GM12878 (cell line): Measurements from ENCODE around the gene BMF. TPM values are rescaled to one million over a fixed set of nuclear protein-coding genes. Genes with fewer than 3 reads are reported as not detected.

Experiments
- ATAC-seq: fragments of 200-7000 bp; cut with Tn5 transposase; 3 replicates; pipeline ENCODE4 v1.9.1; 2020; ENCODE audit warnings: mild to moderate bottlenecking, moderate library complexity
- BruUV-seq: library from RNA; stranded (reverse); fragments of 400-500 nt; replicated peaks from 2 replicates; lab custom pipeline; 2021; lab: Mats Ljungman, UMichigan
- CTCF ChIA-PET: fragments of 300-600 bp; sonication (Branson Sonifier 250); formaldehyde crosslinking; extraction: SDS; loops from one replicate; lab custom pipeline; 2021; ENCODE audit warnings: inconsistent platforms; lab: Yijun Ruan, JAX
- POLR2A ChIA-PET: fragments of 350-600 bp; formaldehyde crosslinking; extraction: SDS; loops from one replicate; lab custom pipeline; 2021; ENCODE audit warnings: inconsistent platforms; lab: Charles Lee
- RAD21 ChIA-PET: fragments of 300-600 bp; sonication (Branson Sonifier 250); formaldehyde crosslinking; loops from one replicate; lab custom pipeline; 2023; ENCODE audit warnings: antibody characterized with exemption; ENCODE audit not compliant: unreplicated experiment; lab: Charles Lee
- SMC1A ChIA-PET: fragments of 300-600 bp; sonication (Branson Sonifier 250); formaldehyde crosslinking; loops from one replicate; lab custom pipeline; 2023; ENCODE audit not compliant: unreplicated experiment, uncharacterized antibody; lab: Charles Lee
- DNase-seq: peaks from one replicate; pipeline ENCODE4 v3.0.0-alpha.2; 2011; ENCODE audit warnings: low read depth, low spot score
- FAIRE-seq: peaks from 3 replicates; lab custom pipeline; 2011; peaks lifted over from hg19 to GRCh38; lab: Jason Lieb, UNC
- H2AFZ ChIP-seq: 2 replicates; pipeline ENCODE4 v1.6.0; 2011; ENCODE audit warnings: low read depth, low read length, control low read depth; ENCODE audit not compliant: control insufficient read depth
- H3K27ac ChIP-seq: 2 replicates; pipeline ENCODE4 v1.5.1; 2011; ENCODE audit warnings: control low read depth; ENCODE audit not compliant: control insufficient read depth, insufficient read depth
- H3K27me3 ChIP-seq, 2 experiments: replicated peaks in 1 of 2; 2 replicates each; pipeline versions ENCODE4 v1.6.0 to v1.6.1; 2011; ENCODE audit warnings: low read length in 1 of 2; ENCODE audit not compliant: control insufficient read depth in 2 of 2, insufficient read depth in 2 of 2
- H3K36me3 ChIP-seq, 2 experiments: 2 replicates each; pipeline ENCODE4 v1.5.1; 2011; ENCODE audit warnings: low read length in 1 of 2; ENCODE audit not compliant: control insufficient read depth in 2 of 2, insufficient read depth in 2 of 2
- H3K4me1 ChIP-seq: 2 replicates; pipeline ENCODE4 v1.6.1; 2011; ENCODE audit warnings: mild to moderate bottlenecking, low read length, moderate library complexity, mixed read lengths; ENCODE audit not compliant: control insufficient read depth, insufficient read depth
- H3K4me2 ChIP-seq: 2 replicates; pipeline ENCODE4 v1.6.0; 2011; ENCODE audit warnings: control low read depth; ENCODE audit not compliant: control insufficient read depth, insufficient read depth
- H3K4me3 ChIP-seq: fragments of 200-600 bp; sonication (generic); 2 replicates; pipeline ENCODE4 v1.5.1; 2016
- H3K79me2 ChIP-seq: 2 replicates; pipeline ENCODE4 v1.6.0; 2011; ENCODE audit warnings: low read length; ENCODE audit not compliant: control insufficient read depth, insufficient read depth
- H3K9ac ChIP-seq: 2 replicates; pipeline ENCODE4 v1.8.0; 2011; ENCODE audit warnings: low read length, control low read depth, mixed read lengths; ENCODE audit not compliant: control insufficient read depth, insufficient read depth
- H3K9me3 ChIP-seq: replicated peaks from 3 replicates; pipeline ENCODE4 v1.5.1; 2011; ENCODE audit warnings: mild to moderate bottlenecking, low read length; ENCODE audit not compliant: control insufficient read depth, insufficient read depth
- H4K20me1 ChIP-seq: 2 replicates; pipeline ENCODE4 v1.6.0; 2011; ENCODE audit not compliant: control insufficient read depth, insufficient read depth
- CBFB ChIP-seq: IDR thresholded peaks from 2 replicates; pipeline ENCODE4 v1.6.1; 2016; ENCODE audit warnings: antibody characterized with exemption, low read depth
- MEF2B ChIP-seq: fragments of 450-650 bp; IDR thresholded peaks from 2 replicates; pipeline ENCODE4 v1.6.1; 2018; ENCODE audit warnings: mild to moderate bottlenecking, moderate library complexity; ENCODE audit not compliant: partially characterized antibody, poor library complexity, severe bottlenecking
- MTA2 ChIP-seq: fragments of 450-650 bp; IDR thresholded peaks from 2 replicates; pipeline ENCODE4 v1.6.1; 2016; ENCODE audit warnings: low read depth, mild to moderate bottlenecking, moderate library complexity
- MTA3 ChIP-seq: IDR thresholded peaks from 2 replicates; pipeline ENCODE4 v1.6.1; 2012; ENCODE audit warnings: low read length, inconsistent platforms, borderline replicate concordance
- SIX5 ChIP-seq: IDR thresholded peaks from 2 replicates; pipeline ENCODE4 v1.6.1; 2011; ENCODE audit warnings: mild to moderate bottlenecking, low read depth, low read length, moderate library complexity; ENCODE audit not compliant: severe bottlenecking
- YY1 ChIP-seq: IDR thresholded peaks from 2 replicates; pipeline ENCODE4 v1.6.1; 2011; ENCODE audit warnings: low read depth, mild to moderate bottlenecking, low read length
- WGBS: methylation state at CpG from one replicate; pipeline ENCODE4 v1.1.6; 2016; ENCODE audit warnings: low lambda C conversion rate; ENCODE audit not compliant: insufficient replicate concordance, insufficient coverage; ENCODE audit errors: missing lambda C conversion rate; 5-methylcytosine and 5-hydroxymethylcytosine counted together
- in situ Hi-C: fragments of 300-500 bp; cut with MboI; formaldehyde crosslinking; loops from 9 replicates; pipeline ENCODE4 v1.14.3; 2018; ENCODE audit warnings: mixed read lengths
- intact Hi-C: fragments of 100-400 bp; cut with micrococcal nuclease; formaldehyde crosslinking; loops from one replicate; pipeline ENCODE4 v1.14.2; 2022; ENCODE audit not compliant: unreplicated experiment
- polyA plus RNA-seq, 11 experiments: library from polyadenylated mRNA; depleted of rRNA in 4 of 11; unstranded in 6 of 11; stranded (reverse) in 5 of 11; fragments of >200 nt; fragmentation: Nextera tagmentation in 4 of 11; fragmentation: Illumina TruSeq in 1 of 11; extraction: Ambion mirVana in 4 of 11; extraction: Trizol in 1 of 11; gene quantifications; 1 replicate in 1 of 11; 2 replicates in 10 of 11; pipeline versions ENCODE4 v1.2.1 to v1.2.3, GENCODE V29; 2011 to 2016; ENCODE audit warnings: inconsistent platforms in 2 of 11, missing spikeins in 2 of 11, low read depth in 1 of 11
- total RNA-seq, 4 experiments: library from RNA; depleted of rRNA in 3 of 4; stranded (reverse); fragments of >200 nt in 3 of 4; fragmentation: Illumina TruSeq in 1 of 4; extraction: Trizol in 1 of 4; gene quantifications; 2 replicates each; pipeline versions ENCODE4 v1.2.1 to v1.2.3, GENCODE V29; 2013 to 2021
- TF ChIP-seq, protein P1 (sequence below): IDR thresholded peaks from 2 replicates; pipeline ENCODE4 v1.6.1; 2011; ENCODE audit warnings: borderline replicate concordance, low read depth, mild to moderate bottlenecking, moderate library complexity, low read length; ENCODE audit not compliant: insufficient read depth, poor library complexity, severe bottlenecking

BMF gene
- total and polyA plus RNA-seq, 10 of the 15 experiments (the other 5 are each of a cell fraction or from before 2014, with no cell fraction given), result 0.82 to 34.9 (median 16.9) TPM

DNA sequence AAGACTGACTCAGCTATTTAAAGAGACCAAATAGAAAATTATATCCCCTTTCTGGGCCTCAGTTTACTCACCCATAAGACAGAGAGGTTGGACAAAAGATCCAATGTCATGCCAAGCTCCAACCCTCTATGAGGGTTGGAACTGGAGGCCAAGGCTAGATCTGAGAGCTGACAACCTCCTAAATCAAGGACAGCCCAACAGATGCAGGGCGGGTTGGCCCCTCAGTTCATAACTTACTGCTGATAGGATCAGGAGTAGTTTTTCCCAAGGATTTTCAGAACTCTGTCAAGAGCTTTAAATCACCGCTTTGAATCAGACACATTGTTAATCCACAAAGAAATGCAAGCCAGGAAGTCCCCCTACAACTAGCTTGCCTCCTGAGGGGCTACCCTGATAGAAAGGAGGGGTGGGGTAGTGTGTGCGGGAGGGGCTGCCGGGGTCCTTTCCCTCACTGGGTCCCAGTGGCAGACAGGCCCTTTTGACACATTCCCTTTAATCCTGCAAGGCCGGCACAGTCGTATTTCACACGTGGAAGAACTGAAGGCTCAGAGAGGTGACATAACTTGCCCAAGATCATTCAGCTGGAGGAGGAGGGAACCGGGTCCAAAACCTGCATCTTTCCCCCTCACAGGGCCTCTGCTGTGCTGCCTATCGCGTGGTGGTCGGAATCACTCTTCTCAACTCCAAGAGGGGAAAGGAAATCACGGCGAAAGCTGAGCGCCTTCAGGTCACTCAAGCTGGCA is 21.4 kb downstream of the BMF start:
- H3K79me2 ChIP-seq, result no peaks in the 10 kb centered on the region
- 91% methylated on average over 14 of the region's 14 CpGs for WGBS
- DNase-seq, result no peak
- ChIA-PET SMC1A (interaction anchor here (0.6 to 43.9 kb wide), 6 partner anchors 13 to 142 kb away, joined by 3 to 981 read pairs (median 4); partner anchors contain the start of gene BMF), RAD21 (interaction anchor here (1.0 kb wide), 1 partner anchor 16 kb away, joined by 3 read pairs; no protein-coding TSS in a partner anchor), POLR2A (interaction anchor here (0.6 to 1.6 kb wide), 6 partner anchors 9 to 33 kb away, joined by 3 to 6 read pairs (median 3); no protein-coding TSS in a partner anchor), CTCF (interaction anchor here (0.8 to 3.1 kb wide), 7 partner anchors 11 to 41 kb away, joined by 3 to 20 read pairs (median 8); no protein-coding TSS in a partner anchor)
- H3K4me2 ChIP-seq, result no peak overlapping the region
- H3K9me3 ChIP-seq, result no peaks in the 10 kb centered on the region
- H3K36me3 ChIP-seq, result peaks cover 13 to 19% of the 10 kb centered on the region in 2 experiments
- no peak overlapping the region for H3K9ac ChIP-seq
- H4K20me1 ChIP-seq, result no peaks in the 10 kb centered on the region
- peaks cover 14% of the 10 kb centered on the region for H3K4me1 ChIP-seq
- no peak for FAIRE-seq
- intact Hi-C loops, result no loop called here
- H2AFZ ChIP-seq, result no peak overlapping the region
- H3K27ac ChIP-seq, result no peak overlapping the region
- no peaks in the 10 kb centered on the region for H3K27me3 ChIP-seq
- in situ Hi-C loops, result no loop called here
- H3K4me3 ChIP-seq, result no peak overlapping the region
- BruUV-seq, result no TSS peak
- ATAC-seq, result no peak
- TF ChIP-seq MTA3 (no peak), CBFB (no peak)

DNA sequence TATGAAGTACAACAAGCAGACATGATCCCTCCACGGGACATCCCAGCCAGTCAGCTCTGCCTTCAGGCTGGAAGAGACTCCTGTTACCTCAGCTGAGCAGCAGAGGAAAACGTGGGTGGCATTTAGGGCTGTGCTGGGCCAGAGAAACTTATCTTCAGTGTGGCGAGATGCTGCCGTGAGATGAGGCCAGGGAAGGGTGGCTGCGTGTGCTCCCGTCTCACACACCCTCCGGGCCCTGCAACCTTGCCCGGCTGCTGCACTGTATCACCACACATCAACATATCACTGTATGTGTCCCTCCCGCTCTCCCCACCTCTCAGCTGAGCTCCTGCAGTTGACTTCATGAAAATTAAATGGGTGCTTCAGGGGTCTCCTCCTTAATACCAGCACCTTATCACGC is 23.4 kb downstream of the BMF start:
- BruUV-seq, result no TSS peak
- no peaks in the 10 kb centered on the region for H3K27me3 ChIP-seq
- no peak overlapping the region for H3K9ac ChIP-seq
- ATAC-seq (no peak), DNase-seq (no peak)
- ChIA-PET RAD21 (no interaction called here), CTCF (interaction anchor here (2.3 to 4.3 kb wide), 2 partner anchors 18 to 19 kb away, joined by 15 to 19 read pairs; no protein-coding TSS in a partner anchor), POLR2A (no interaction called here), SMC1A (interaction anchor here (2.3 to 43.9 kb wide), 3 partner anchors 18 to 38 kb away, joined by 8 to 981 read pairs (median 35); partner anchors contain the start of gene BMF)
- H3K4me3 ChIP-seq, result no peak overlapping the region
- intact Hi-C loops, result no loop called here
- H3K79me2 ChIP-seq, result no peaks in the 10 kb centered on the region
- peaks cover 34% of the 10 kb centered on the region for H3K4me1 ChIP-seq
- no peak overlapping the region for H2AFZ ChIP-seq
- H3K36me3 ChIP-seq, result peaks cover 7 to 11% of the 10 kb centered on the region in 2 experiments; a peak in 3 of 4 replicates
- no peak overlapping the region for H3K4me2 ChIP-seq
- H3K27ac ChIP-seq, result no peak overlapping the region
- WGBS, result 33% methylated on average over 10 of the region's 10 CpGs
- TF ChIP-seq SIX5 (no peak), MTA2 (no peak), YY1 (no peak), MEF2B (no peak)
- TF ChIP-seq, protein P1, sequence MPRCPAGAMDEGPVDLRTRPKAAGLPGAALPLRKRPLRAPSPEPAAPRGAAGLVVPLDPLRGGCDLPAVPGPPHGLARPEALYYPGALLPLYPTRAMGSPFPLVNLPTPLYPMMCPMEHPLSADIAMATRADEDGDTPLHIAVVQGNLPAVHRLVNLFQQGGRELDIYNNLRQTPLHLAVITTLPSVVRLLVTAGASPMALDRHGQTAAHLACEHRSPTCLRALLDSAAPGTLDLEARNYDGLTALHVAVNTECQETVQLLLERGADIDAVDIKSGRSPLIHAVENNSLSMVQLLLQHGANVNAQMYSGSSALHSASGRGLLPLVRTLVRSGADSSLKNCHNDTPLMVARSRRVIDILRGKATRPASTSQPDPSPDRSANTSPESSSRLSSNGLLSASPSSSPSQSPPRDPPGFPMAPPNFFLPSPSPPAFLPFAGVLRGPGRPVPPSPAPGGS, result no peak
- TF ChIP-seq, all 136 proteins: peak for 0
- no peak for FAIRE-seq
- no peaks in the 10 kb centered on the region for H4K20me1 ChIP-seq
- in situ Hi-C loops, result no loop called here
- no peaks in the 10 kb centered on the region for H3K9me3 ChIP-seq
